Activated T-helper 17 cell treated with anti-CD3 and anti-CD28 coated beads, Interleukin-2, amount 50 U/mL, for 72 hours (primary cell): Measurements from ENCODE around the gene YJU2. TPM values are rescaled to one million over a fixed set of nuclear protein-coding genes. Genes with fewer than 3 reads are reported as not detected.
"Not testable (repeated sequence)": the region's sequence is repeated elsewhere in the genome, so short reads cannot be mapped to it uniquely, and the experiment has no call there.

Source experiments
- ATAC-seq: fragments of 150-1000 bp; cut with Tn5 transposase; replicated peaks from 2 replicates; pipeline ENCODE4 v1.10.0; 2021; ENCODE audit warnings: mild to moderate bottlenecking, moderate library complexity
- H3K27ac Mint-ChIP-seq: one replicate; pipeline ENCODE4 v1.8.0; 2022; ENCODE audit warnings: mixed read lengths
- H3K27me3 Mint-ChIP-seq: one replicate; pipeline ENCODE4 v1.8.0; 2022; ENCODE audit warnings: mixed read lengths
- H3K36me3 Mint-ChIP-seq: one replicate; pipeline ENCODE4 v1.8.0; 2022; ENCODE audit warnings: low read depth, mild to moderate bottlenecking, mixed read lengths
- H3K4me1 Mint-ChIP-seq: one replicate; pipeline ENCODE4 v1.8.0; 2022; ENCODE audit warnings: mixed read lengths
- H3K4me3 Mint-ChIP-seq: one replicate; pipeline ENCODE4 v1.8.0; 2022; ENCODE audit warnings: mild to moderate bottlenecking, mixed read lengths
- H3K9me3 Mint-ChIP-seq: one replicate; pipeline ENCODE4 v1.8.0; 2022; ENCODE audit warnings: mixed read lengths
- total RNA-seq, 2 donors: library from RNA; stranded (reverse); gene quantifications; one replicate each; pipeline ENCODE4 v1.2.3, GENCODE V29; 2022

Gene YJU2
- total RNA-seq, 2 donors from 2014 or later = 22.5 to 22.6 TPM

DNA sequence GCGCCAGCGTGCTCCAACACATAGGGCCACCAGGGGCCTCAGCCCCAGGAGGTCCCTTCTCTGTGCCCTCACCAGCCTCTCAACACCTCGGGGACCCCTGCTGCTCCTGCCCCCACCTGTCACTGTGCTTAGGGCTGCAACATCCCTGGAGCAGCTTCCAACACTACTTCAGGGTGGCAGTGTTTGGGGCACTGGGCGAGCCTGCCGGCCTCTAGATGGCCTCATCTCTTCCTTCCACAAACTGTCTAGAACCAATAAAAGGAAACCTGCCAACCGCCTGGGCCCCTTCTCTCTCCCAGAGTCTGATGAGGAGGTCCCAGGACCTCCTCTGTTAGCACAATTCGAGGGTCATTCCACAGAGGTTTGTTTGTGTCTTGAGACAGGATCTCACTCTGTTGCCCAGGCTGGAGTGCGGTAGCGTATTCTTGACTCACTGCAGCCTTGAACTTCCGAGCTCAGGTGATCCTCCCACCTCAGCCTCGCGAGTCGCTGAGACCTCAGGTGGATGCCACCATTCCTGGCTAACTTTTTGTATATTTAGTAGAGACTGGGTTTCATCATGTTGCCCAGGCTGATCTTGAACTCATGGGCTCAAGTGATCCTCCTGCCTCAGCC is 22.0 kb downstream of the YJU2 start:
- Mint-ChIP-seq H3K36me3 (peaks cover 72% of the 10 kb centered on the region), H3K4me3 (no peak overlapping the region), H3K27ac (no peak overlapping the region), H3K27me3 (no peaks in the 10 kb centered on the region), H3K4me1 (peaks cover 6% of the 10 kb centered on the region), H3K9me3 (no peaks in the 10 kb centered on the region)
- ATAC-seq = no peak

DNA sequence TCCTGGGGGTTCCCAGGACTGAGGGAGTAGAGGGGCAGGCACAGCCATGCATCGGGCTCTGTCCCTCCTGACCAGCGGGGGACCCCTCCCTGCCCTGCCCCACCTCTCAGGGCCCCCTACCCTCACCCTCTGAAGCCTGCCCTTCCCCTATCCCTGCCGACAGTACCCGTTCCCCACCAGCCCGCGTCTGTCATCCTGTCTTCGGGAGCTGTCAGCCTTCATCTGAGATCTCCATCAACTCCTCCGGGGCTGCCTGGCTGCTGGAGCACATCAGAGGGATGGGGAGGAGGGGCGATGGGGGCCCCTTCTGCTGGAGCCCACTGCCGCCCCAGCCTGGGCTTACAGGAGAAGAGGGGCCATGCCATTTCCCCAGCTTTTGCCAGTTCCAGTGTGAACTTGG is 26.0 kb downstream of the YJU2 start:
- no peak for ATAC-seq
- Mint-ChIP-seq H3K4me3 (no peak overlapping the region), H3K27me3 (no peaks in the 10 kb centered on the region), H3K36me3 (peaks cover 32% of the 10 kb centered on the region), H3K4me1 (no peaks in the 10 kb centered on the region), H3K9me3 (no peaks in the 10 kb centered on the region), H3K27ac (no peak overlapping the region)

GRCh38 chr19:4274321-4274686 is 27.4 kb downstream of the YJU2 start:
- not testable (repeated sequence) for H3K27me3 Mint-ChIP-seq, H3K4me1 Mint-ChIP-seq, H3K9me3 Mint-ChIP-seq, H3K4me3 Mint-ChIP-seq, ATAC-seq, H3K27ac Mint-ChIP-seq
- H3K36me3 Mint-ChIP-seq = peaks cover 18% of the 10 kb centered on the region

DNA sequence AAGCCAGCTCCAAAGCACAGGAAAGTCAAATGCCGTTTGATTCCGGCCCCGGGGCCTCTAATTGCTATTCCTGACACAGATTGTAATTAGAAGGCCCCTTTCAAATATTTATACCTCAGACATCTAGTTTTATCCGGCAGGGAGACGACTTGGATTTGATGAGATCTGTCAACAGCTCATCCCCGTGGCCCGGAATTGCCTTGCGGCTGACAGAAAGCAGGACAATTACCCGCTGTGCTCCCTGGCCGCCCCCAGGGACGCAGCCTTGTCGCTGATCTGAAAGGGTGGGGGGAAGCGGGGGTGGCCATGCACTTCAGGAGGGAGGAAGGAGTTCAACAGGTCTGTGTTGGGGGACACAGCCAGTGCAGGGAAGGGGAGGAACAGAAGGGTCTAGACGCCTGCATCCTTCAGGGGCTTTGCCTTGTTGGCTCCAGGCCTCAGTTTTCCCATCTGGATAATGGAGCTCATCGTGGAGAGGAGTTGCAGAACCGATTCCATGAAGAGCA is 30.4 kb downstream of the YJU2 start:
- H3K9me3 Mint-ChIP-seq = no peaks in the 10 kb centered on the region
- H3K4me1 Mint-ChIP-seq = no peaks in the 10 kb centered on the region
- H3K27ac Mint-ChIP-seq = no peak overlapping the region
- H3K27me3 Mint-ChIP-seq = peaks cover 8% of the 10 kb centered on the region
- H3K4me3 Mint-ChIP-seq = no peak overlapping the region
- no peak for ATAC-seq
- H3K36me3 Mint-ChIP-seq = no peaks in the 10 kb centered on the region

GRCh38 chr19:4278010-4278409 is 31.1 kb downstream of the YJU2 start:
- no peak for ATAC-seq

GRCh38 chr19:4278419-4279266 is 31.8 kb downstream of the YJU2 start, which contains the start of gene SHD:
Gene SHD, plus strand, starts transcription at chr19:4279266. Its CDS starts 798 bp downstream, at chr19:4280064.
- Mint-ChIP-seq H3K36me3 (no peaks in the 10 kb centered on the region), H3K27me3 (peaks cover 8% of the 10 kb centered on the region), H3K27ac (no peak within 1 kb of the TSS), H3K4me3 (no peak within 1 kb of the TSS), H3K9me3 (no peaks in the 10 kb centered on the region), H3K4me1 (no peaks in the 10 kb centered on the region)
- no peak for ATAC-seq

More at GRCh38 chr19:4278010-4278409, 31.1 kb downstream of the YJU2 start:
- no peak overlapping the region for H3K4me3 Mint-ChIP-seq
- peaks cover 8% of the 10 kb centered on the region for H3K27me3 Mint-ChIP-seq
- no peaks in the 10 kb centered on the region for H3K4me1 Mint-ChIP-seq
- no peaks in the 10 kb centered on the region for H3K36me3 Mint-ChIP-seq
- no peaks in the 10 kb centered on the region for H3K9me3 Mint-ChIP-seq
- no peak overlapping the region for H3K27ac Mint-ChIP-seq

DNA sequence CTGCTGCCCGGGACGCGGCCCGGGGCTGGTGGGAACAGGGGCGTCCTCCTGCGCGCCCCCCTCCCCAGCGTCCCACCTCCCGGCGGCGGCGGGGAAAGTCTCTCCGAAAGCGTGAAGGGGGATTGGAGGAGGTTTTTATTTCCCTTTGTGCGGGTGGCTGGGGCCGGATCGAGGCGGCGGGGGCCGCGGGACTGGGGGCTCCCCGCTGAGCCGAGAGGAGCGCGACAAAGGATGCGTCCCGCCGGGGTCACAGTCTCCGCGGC is 32.3 kb downstream of the YJU2 start:
- ATAC-seq = no peak
- H3K4me1 Mint-ChIP-seq = no peaks in the 10 kb centered on the region
- no peak overlapping the region for H3K27ac Mint-ChIP-seq
- no peaks in the 10 kb centered on the region for H3K36me3 Mint-ChIP-seq
- peaks cover 8% of the 10 kb centered on the region for H3K27me3 Mint-ChIP-seq
- no peak overlapping the region for H3K4me3 Mint-ChIP-seq
- H3K9me3 Mint-ChIP-seq = no peaks in the 10 kb centered on the region

DNA sequence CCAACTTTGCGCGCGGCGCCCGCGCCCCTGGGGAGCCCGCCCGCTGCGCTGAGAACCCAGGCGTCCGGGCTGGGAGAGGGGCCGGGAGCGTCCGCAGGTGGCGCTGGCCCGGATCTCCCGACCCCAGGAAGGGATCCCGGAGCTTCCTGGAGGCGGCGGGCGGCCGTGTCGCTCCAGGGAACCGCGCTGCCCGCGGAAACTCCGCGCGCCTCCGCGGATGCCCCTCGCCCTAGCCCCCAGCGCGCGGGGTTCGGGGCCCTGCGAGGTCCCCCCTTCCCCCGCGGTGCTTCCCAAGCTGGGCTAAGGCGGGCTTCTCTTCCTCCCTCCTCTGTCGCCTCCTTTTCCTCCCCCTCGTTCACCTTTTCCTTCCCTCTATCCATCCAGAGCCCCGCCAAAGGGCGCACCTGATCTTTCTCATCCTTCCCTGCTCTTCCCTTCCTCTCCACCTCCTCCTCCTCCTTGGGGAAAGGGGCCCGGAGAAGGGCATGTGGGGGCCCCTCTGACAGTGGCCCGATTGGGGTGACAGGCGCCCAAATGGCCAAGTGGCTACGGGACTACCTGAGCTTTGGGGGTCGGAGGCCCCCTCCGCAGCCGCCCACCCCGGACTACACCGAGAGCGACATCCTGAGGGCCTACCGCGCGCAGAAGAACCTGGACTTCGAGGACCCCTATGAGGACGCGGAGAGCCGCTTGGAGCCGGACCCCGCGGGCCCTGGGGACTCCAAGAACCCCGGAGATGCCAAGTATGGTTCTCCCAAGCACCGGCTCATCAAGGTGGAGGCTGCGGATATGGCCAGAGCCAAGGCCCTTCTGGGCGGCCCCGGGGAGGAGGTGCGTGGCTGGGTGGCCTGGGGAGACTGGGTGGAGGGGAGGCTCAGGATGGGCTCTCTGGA is 32.9 kb downstream of the YJU2 start:
- no peak overlapping the region for H3K27ac Mint-ChIP-seq
- no peaks in the 10 kb centered on the region for H3K4me1 Mint-ChIP-seq
- no peaks in the 10 kb centered on the region for H3K9me3 Mint-ChIP-seq
- no peak overlapping the region for H3K4me3 Mint-ChIP-seq
- peaks cover 8% of the 10 kb centered on the region for H3K27me3 Mint-ChIP-seq
- H3K36me3 Mint-ChIP-seq = no peaks in the 10 kb centered on the region
- ATAC-seq = no peak

DNA sequence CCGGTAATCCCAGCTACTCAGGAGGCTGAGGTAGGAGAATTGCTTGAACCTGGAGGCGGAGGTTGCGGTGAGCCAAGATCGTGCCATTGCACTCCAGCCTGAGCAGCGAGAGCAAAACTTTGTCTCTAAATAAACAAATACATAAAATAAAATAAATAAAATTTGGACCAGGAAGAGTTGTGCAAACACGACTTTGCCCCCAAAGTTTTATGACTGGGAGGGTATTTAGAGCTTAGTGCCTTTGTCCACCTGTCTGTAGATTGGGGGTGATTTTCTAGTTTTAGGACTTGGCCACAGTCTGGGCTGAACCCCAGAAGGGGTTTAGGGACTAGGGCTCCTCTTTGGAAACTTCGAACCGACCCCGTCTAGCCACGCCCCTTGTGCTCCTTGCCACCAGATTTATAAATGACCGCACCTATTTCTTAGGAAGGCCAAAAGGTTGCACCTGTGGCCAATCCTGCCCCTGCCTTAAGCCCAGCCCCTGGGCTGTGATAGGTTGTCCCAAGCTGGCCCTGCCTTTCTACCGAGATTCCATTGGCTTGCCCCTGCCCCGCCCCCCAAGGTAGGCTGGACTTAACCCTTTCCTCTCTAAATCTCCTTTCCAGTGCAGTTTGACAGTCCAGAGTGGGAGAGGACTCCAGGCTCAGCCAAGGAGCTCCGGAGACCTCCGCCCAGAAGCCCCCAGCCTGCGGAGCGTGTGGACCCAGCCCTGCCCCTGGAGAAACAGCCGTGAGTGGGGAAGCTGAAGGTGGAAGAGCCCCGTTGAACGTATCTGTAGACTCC is 37.5 kb downstream of the YJU2 start:
- ATAC-seq = peak; percentile 47
- Mint-ChIP-seq H3K4me3 (no peak overlapping the region), H3K27me3 (peaks cover 4% of the 10 kb centered on the region), H3K36me3 (no peaks in the 10 kb centered on the region), H3K27ac (no peak overlapping the region), H3K4me1 (no peaks in the 10 kb centered on the region), H3K9me3 (no peaks in the 10 kb centered on the region)

- H3K9me3 Mint-ChIP-seq = no peaks in the 10 kb centered on the region
- no peaks in the 10 kb centered on the region for H3K4me1 Mint-ChIP-seq
- H3K36me3 Mint-ChIP-seq = no peaks in the 10 kb centered on the region
- no peaks in the 10 kb centered on the region for H3K27me3 Mint-ChIP-seq
- no peak overlapping the region for H3K27ac Mint-ChIP-seq
- no peak for ATAC-seq
- H3K4me3 Mint-ChIP-seq = no peak overlapping the region
Measured at GRCh38 chr19:4284974-4285373, 38.1 kb downstream of the YJU2 start.

- H3K4me1 Mint-ChIP-seq, H3K36me3 Mint-ChIP-seq, H3K4me3 Mint-ChIP-seq, H3K9me3 Mint-ChIP-seq, H3K27ac Mint-ChIP-seq, ATAC-seq, H3K27me3 Mint-ChIP-seq: not testable (repeated sequence)
Measured at GRCh38 chr19:4286141-4286540, 39.3 kb downstream of the YJU2 start.

- Mint-ChIP-seq H3K4me3 (no peak overlapping the region), H3K9me3 (no peaks in the 10 kb centered on the region), H3K27me3 (no peaks in the 10 kb centered on the region), H3K4me1 (no peaks in the 10 kb centered on the region), H3K36me3 (no peaks in the 10 kb centered on the region), H3K27ac (no peak overlapping the region)
- ATAC-seq = no peak
Measured at GRCh38 chr19:4288091-4288777, 41.4 kb downstream of the YJU2 start.

GRCh38 chr19:4291184-4291732 is 44.4 kb downstream of the YJU2 start:
- Mint-ChIP-seq H3K36me3 (no peaks in the 10 kb centered on the region), H3K4me3 (no peak overlapping the region), H3K27me3 (no peaks in the 10 kb centered on the region), H3K9me3 (no peaks in the 10 kb centered on the region), H3K27ac (no peak overlapping the region), H3K4me1 (no peaks in the 10 kb centered on the region)
- ATAC-seq = no peak
